Measurements from ENCODE around the gene ATAD3A.

GRCh38 chr1:1550591-1551432 lies 38.9 kb downstream of the ATAD3A start:
- TF ChIP-seq CTCF (IDR thresholded peaks at IDR 0.05) (no peak), E2F4 (CRISPR knock-in tag; IDR thresholded peaks at IDR 0.05; ENCODE audit: borderline replicate concordance, low read depth) (no peak), SP1 (CRISPR knock-in tag; conservative IDR thresholded peaks at IDR 0.05) (no peak), STAT6 (CRISPR knock-in tag; conservative IDR thresholded peaks at IDR 0.05; ENCODE audit: low read depth) (no peak), ATF2 (CRISPR knock-in tag; IDR thresholded peaks at IDR 0.05; ENCODE audit: borderline replicate concordance, low read depth) (no peak), PREB (CRISPR knock-in tag; IDR thresholded peaks at IDR 0.05; ENCODE audit: borderline replicate concordance) (no peak), CBFB (CRISPR knock-in tag; IDR thresholded peaks at IDR 0.05; ENCODE audit: low read depth) (no peak), USF1 (CRISPR knock-in tag; IDR thresholded peaks at IDR 0.05) (no peak), USF2 (CRISPR knock-in tag; IDR thresholded peaks at IDR 0.05) (no peak)
